ENCODE data around the gene VAMP8.

The VAMP8 gene

DNA sequence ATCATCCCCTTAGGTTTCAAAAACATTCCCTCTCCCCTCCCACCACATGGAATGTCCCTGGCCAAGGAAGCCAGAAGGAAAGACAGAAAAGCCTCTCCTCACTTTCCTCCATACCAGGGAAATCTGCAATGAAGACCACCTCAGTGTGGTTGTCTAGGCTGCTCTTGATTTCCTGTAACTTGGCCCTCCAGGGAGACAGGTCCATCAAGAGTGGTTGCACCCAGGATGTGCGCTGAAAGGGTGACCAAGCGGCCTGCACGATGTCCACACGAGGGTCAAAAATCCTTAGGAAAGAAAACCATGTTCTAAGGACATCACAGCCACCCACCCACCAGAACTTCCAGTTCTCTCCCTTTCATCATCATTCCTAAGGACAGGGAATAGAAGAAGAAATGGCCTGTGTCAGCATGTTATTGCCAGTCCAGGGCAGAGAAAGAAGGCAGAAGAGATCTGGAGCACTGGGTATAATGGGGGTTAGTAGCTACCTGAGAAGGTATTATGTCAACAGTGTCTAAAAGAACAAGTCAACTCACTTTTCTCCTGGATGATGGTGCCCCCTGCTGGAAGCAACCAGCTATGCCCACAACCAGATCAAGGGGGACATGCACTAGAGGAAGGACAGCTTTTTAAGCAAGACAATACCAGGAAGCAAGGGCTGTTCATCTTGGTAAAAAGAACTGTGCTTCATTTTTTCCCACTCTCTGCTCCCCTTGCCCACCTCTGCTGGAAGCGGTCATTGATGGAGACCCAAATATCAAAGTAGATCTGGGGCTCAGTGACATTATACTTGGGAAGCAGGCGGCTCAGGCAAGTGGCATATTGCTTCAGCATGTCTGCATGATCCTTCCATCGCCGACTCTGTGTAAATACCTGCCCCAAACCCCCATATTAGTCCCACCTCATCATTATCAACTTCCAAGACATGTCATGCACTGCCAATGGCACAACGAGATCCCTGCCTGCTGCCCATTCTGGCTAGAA, 25.4 kb upstream of the VAMP8 start:
- ATAC-seq, result peak; percentile 60
- no peak for TF ChIP-seq CSRNP3 (CRISPR knock-in tag; IDR thresholded peaks at IDR 0.05)
- TF ChIP-seq GLIS3 (CRISPR knock-in tag; IDR thresholded peaks at IDR 0.05), result no peak

DNA sequence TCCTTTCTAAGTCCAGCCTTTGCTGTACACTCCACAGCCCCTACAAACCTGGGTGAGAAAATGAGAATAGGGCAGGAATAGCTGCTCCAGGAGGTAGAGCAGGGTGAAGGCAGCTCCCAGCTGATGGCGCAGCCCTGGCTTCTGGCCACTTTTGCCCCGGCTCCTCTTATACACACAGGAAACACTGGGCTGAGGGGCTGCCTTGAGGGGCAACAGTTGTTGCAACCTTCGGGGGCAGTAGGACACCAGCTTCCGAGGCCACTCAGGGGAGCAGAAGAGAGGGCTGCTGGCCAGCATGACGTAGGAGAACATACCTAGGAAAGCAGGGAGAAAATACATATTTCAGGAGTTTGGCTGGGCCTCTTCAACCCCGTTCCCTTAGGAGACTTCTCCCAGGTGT, 24.2 kb upstream of the VAMP8 start:
- TF ChIP-seq ZC3H10 (CRISPR knock-in tag; IDR thresholded peaks at IDR 0.05) (no peak), TSHZ2 (CRISPR knock-in tag; IDR thresholded peaks at IDR 0.05) (no peak), CREB5 (CRISPR knock-in tag; IDR thresholded peaks at IDR 0.05; ENCODE audit: low read depth) (no peak), BACH2 (CRISPR knock-in tag; IDR thresholded peaks at IDR 0.05; ENCODE audit: borderline replicate concordance) (no peak), OSR1 (CRISPR knock-in tag; IDR thresholded peaks at IDR 0.05) (no peak), CSRNP3 (CRISPR knock-in tag; IDR thresholded peaks at IDR 0.05) (no peak), ZFP30 (CRISPR knock-in tag; IDR thresholded peaks at IDR 0.05) (no peak)
- TF ChIP-seq, protein P1, sequence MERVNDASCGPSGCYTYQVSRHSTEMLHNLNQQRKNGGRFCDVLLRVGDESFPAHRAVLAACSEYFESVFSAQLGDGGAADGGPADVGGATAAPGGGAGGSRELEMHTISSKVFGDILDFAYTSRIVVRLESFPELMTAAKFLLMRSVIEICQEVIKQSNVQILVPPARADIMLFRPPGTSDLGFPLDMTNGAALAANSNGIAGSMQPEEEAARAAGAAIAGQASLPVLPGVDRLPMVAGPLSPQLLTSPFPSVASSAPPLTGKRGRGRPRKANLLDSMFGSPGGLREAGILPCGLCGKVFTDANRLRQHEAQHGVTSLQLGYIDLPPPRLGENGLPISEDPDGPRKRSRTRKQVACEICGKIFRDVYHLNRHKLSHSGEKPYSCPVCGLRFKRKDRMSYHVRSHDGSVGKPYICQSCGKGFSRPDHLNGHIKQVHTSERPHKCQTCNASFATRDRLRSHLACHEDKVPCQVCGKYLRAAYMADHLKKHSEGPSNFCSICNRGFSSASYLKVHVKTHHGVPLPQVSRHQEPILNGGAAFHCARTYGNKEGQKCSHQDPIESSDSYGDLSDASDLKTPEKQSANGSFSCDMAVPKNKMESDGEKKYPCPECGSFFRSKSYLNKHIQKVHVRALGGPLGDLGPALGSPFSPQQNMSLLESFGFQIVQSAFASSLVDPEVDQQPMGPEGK (CRISPR knock-in tag; IDR thresholded peaks at IDR 0.05; ENCODE audit: borderline replicate concordance), result no peak
- ATAC-seq, result no peak

GRCh38 chr2:85554980-85555612, 22.3 kb upstream of the VAMP8 start:
- ATAC-seq, result no peak
- TF ChIP-seq POU6F1 (CRISPR knock-in tag; IDR thresholded peaks at IDR 0.05; ENCODE audit: borderline replicate concordance, low read depth) (no peak), OSR1 (CRISPR knock-in tag; IDR thresholded peaks at IDR 0.05) (no peak), GLIS3 (CRISPR knock-in tag; IDR thresholded peaks at IDR 0.05) (no peak), ISL1 (CRISPR knock-in tag; IDR thresholded peaks at IDR 0.05) (no peak), SNAI2 (CRISPR knock-in tag; IDR thresholded peaks at IDR 0.05) (no peak), ARNTL (CRISPR knock-in tag; IDR thresholded peaks at IDR 0.05; ENCODE audit: borderline replicate concordance, low read depth) (no peak), RARB (CRISPR knock-in tag; IDR thresholded peaks at IDR 0.05) (no peak), TSHZ2 (CRISPR knock-in tag; IDR thresholded peaks at IDR 0.05) (no peak), ESRRG (CRISPR knock-in tag; IDR thresholded peaks at IDR 0.05) (no peak), ZC3H10 (CRISPR knock-in tag; IDR thresholded peaks at IDR 0.05) (no peak), CSDC2 (CRISPR knock-in tag; IDR thresholded peaks at IDR 0.05) (no peak), PPARA (CRISPR knock-in tag; IDR thresholded peaks at IDR 0.05; ENCODE audit: borderline replicate concordance) (no peak), ZNF8 (CRISPR knock-in tag; IDR thresholded peaks at IDR 0.05) (no peak), BACH2 (CRISPR knock-in tag; IDR thresholded peaks at IDR 0.05; ENCODE audit: borderline replicate concordance) (no peak)
- TF ChIP-seq, protein P1 (CRISPR knock-in tag; IDR thresholded peaks at IDR 0.05; ENCODE audit: borderline replicate concordance), result no peak

All from SK-N-SH treated with all-trans-retinoic acid at 6 μM for 48 hours (cell line).